ENCODE results near the gene ETS1.

- TF ChIP-seq CTCF (conservative IDR thresholded peaks at IDR 0.05; ENCODE audit: low read length), result no peak
- no peak for TF ChIP-seq EZH2phosphoT487 (IDR thresholded peaks at IDR 0.05; ENCODE audit: borderline replicate concordance, low read depth, low read length)
Measured at GRCh38 chr11:128625326-128625725, 38.0 kb upstream of the ETS1 start.
